SHP77 treated with DMSO at 0.1 percent for 48 hours (cell line): ENCODE data around the gene MCF2L.

Experiments
- DNase-seq: peaks from one replicate; lab custom pipeline; 2025; lab: John Stamatoyannopoulos, UW

MCF2L gene

DNA sequence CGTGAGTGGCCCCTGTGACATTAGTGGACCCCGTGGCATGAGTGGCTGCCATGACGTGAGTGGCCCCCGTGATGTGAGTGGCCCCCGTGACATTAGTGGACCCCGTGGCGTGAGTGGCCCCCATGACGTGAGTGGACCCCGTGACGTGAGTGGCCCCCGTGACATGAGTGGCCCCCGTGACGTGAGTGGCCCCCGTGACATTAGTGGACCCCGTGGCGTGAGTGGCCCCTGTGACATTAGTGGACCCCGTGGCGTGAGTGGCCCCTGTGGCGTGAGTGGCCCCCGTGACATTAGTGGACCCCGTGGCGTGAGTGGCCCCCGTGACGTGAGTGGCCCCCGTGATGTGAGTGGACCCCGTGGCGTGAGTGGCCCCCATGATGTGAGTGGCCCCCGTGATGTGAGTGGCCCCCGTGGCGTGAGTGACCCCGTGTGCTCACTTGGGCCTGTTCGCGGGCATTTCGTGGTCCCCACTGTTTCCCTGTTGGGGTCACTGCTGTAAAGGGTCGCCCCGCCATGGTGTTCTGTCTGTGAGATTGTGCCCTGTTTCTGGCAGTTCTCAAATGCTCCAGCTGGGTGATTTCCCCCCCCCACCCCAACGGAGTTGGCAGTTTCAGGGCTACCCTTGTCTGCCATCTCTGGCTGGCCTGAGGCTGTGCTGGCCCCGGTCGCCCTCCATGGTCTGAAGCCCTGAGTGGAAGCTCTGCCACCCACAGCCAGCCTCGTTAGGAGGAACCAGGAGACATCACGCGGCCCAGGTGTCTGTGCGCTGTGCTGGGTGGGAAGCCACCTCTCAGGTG lies 64.2 kb downstream of the MCF2L start:
- no peak for DNase-seq

DNA sequence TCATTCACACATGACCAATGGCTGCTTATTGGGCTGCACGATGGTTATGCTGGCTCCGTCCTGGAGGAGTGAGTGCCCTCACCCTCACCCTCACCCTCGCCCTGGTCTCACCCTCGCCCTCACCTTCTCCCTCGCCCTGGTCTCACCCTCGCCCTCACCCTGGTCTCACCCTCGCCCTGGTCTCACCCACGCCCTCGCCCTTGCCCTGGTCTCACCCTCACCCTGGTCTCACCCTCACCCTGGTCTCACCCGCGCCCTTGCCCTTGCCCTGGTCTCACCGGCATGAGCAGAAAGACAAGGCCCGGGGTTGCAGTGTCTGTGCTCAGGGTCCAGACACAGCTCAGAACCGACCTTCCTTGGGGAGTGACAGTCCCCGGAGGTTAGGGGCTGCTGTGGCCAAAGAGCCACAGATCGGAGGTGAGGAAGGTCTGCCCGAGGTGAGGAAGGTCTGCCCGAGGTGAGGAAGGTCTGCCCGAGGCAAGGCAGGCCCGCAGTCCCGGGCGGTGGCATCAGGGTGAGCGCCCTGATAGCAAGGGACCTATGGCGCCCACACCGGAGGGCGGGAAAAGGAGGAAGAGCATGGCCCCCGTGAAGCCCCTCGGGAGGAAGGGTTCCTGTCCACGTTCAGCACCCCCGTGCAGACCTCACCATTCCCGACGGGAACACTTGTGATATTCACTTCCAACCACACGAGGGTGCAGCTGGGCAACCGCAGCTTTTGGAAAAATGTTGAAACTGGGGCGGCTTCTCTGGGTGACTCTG lies 65.6 kb downstream of the MCF2L start:
- DNase-seq, result no peak

DNA sequence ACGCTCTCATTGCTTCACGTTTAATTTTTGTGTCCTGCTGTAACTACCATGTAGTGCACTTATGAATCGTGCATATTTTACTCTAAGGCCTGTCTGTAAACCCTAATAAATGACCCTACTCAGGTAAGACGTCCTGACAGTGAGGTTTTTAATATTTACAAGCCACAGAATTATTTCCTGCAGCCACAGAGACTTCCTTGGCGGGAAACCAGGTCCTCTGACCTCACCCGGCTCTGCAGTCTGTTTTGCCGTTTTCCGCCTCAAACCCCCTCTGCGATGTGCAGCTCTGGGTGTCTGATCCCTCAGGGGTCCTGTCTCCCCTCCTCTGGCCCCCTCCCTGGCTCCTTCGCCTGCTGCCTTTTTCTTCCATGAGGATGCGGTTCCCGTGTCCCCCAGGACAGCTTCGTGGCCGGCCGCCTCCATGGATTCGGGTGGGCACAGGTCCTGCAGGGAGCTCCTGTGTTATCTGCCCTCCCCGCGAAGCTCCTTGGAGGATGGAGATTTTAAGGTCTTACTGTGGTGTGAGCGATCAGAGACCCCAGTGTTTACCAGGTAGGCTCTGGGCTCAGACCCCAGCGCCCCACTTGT lies 66.3 kb downstream of the MCF2L start:
- no peak for DNase-seq

DNA sequence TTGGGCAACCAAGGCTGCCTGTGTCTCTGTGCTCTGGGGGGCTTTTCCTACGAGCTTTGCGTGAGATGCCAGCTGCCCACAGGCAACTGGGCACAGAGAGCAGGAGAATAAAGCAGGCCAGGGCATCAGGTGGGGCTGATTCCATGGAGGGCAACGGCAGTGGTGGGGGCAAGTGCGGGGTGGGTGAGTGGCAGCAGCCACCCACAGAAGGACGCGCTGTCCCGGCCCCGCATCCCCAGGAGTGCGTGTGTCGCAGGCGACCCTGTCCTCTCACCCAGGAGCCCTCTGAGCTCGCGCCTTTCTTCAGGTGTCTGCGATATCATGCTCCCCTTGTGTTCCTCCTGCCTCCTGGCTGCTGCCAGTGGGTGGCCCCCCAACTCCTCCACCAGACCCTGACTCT lies 67.4 kb downstream of the MCF2L start:
- no peak for DNase-seq

DNA sequence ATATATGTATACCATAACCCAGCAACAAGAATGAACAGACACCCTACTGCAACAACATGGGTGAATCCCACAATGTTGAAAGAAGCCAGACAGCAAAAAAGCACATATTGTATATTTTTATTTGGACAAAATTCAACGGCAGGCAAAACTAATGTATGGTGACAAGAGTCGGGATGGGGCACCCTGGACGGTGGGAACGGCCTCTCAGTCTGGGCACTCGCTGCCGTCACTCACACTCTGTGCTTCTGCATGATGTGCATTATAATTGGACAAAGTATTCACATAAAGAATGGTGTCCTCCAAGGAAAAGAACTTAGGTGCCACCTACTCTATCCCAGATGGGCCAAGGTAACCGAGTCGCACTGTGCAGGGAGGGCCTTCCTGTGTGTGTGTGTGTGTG lies 71.0 kb downstream of the MCF2L start:
- DNase-seq, result no peak

DNA sequence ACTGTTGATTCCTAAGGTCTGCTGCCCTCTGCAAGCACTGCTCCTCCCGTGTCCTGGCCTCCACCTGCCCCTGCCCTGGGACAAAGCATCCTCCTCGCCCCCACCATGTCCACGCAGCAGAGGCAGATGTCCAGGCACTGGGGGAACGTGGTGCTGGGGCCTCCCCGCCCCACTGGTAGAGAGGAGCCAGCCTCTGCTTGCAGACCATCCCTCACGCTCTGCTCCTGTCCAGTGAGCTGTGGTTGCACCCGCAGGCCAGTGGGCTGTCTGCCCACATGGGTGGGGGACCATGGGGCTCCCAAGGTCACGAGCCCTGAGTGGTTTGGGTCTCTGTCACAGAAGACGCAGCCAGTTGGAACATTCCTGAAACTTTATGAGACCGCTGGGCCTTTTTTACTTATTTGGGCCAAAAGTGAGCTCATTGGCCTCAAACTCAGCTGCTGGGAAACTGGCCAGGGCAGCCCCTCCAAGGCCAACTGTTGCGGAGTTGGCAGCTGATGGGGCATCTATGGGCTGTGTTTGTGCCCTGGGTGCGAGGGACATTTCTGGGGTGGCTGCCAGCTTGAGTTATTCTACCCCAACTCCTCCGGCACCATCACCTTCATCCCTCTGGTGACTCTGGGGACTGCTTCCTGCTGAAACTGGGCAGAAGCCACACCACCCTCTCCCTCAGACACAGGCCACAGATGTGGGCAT lies 71.7 kb downstream of the MCF2L start:
- no peak for DNase-seq

DNA sequence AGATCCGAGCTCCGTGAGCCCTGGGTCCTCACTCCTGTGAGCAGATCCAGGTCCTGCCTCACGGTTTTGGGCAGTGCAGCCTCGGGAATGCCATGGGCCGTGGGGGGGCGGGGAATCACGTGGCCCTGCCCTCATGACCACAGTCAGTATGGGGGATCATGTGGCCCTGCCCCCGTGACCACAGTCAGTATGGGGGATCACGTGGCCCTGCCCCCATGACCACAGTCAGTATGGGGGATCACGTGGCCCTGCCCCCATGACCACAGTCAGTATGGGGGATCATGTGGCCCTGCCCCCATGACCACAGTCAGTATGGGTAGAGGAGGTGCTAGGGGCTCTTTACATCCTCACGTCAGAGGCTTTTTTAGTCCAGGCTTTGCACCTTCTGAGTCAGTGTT lies 72.3 kb downstream of the MCF2L start:
- DNase-seq, result no peak

DNA sequence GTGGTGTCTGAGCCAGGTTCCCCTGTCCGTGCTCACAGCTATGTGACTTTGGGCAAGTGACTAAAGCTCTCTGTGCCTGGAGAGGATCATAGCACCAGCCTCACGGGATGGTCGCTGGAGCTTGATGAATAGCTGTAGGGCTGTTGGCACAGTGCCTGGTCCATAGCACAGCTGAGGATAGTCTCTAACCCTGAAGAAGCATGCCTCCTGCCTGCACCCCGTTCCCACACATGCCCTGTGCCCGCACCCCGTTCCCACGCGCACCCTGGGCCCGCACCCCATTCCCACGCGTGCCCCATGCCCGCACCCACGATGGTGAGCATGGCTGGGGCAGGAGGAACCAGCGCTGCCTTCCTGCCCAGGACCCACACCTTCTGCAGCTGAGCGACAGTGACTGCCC lies 72.9 kb downstream of the MCF2L start:
- DNase-seq, result no peak

DNA sequence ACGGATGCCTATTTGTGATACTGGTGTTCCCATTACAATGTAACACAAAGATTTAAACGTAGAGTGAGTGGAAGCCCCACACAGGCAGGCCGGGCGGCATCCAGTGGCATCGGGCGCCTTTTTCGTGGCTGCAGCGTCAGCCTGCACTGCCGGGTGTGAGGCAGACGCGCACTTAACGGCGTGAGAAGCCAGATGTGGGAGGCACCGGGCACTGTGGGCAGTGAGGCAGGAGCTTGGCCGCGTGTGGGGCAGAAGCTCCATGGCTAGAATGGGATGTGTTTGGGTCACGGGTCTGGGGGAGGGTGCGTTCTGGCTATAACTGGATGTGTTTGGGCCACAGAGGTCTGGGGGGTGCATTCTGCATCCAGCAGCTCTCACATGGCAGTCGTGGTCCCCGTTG lies 73.4 kb downstream of the MCF2L start:
- DNase-seq, result no peak

DNA sequence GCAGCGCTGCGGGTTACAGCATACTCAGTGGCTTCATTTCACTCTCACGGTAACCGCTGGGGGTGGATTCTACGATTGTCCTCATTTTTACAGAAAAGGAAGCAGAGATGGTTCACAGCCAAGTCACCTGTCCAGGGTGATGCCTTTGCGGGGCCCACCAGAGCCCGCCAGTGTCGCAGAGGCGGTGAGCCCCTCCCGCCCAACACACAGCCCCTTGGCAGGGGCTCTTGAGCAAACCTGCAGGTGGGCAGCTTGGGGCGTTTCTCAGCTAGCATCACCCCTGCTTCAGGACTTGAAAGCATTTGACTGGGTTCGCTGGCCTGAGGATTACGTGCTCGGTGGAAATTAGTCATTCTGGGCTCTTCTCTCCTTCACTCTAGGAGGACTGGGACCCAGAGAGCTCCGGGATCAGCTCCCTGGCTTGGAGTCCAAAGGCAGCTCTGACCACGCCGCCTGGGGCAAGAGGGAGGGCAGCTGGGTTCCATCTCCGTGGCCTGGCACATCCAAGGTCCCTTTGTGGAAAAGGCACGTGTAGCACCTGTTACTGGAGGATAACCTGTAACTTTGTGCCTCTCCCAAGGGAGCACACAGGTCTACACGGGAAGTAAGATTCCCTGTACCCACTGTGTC lies 74.1 kb downstream of the MCF2L start:
- no peak for DNase-seq

DNA sequence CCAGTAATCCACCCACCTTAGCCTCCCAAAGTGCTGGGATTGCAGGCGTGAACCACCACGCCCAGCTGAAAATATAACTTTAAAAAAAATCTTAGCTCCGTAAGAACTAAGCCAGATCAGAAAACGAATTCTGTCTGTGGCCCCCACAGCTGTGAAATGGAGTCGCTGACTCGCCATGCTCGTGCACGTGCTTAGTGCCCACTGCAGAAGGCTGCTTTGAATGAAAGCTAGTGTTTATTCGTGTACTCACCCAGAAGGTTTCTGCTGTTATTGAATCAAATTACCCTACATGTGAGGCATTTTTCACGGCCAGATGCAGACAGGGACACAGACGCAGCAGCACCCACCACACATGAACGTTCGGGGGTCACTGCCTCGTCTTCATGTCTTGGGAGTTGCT lies 74.9 kb downstream of the MCF2L start:
- DNase-seq, result no peak

DNA sequence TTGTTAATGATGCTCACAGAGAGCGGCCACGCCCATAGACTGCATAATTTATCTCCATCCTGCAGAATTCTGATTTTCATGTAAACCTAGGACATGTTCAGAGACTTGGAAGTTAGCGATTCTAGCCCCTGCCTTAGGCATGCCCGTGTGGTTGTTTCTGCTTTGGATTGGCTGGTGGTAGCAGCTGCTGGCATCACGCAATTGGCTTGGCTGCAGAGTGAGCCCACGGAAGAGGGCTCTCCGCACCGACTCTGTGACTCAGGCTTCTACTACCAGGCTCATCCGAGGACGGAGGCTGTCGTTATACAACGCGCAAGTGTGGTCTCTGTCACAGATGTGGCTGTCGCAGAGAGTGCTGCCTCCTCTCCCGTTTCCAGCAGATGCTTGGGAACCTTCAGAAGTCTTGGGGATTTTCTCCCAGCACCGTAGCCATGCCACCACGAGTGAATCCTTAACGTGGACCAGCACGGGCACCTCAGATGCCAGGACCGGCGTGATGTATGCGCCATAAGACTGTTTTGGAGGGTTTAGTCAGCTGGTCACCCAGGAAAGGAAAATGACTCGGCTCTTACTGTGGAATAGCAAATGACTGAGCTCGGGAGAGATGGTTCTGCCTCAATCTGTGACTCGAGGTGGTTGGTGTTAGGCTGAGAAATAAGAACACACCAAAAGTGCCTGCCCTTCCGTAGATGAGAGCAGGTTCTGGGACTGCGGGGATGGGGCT lies 75.5 kb downstream of the MCF2L start:
- no peak for DNase-seq

DNA sequence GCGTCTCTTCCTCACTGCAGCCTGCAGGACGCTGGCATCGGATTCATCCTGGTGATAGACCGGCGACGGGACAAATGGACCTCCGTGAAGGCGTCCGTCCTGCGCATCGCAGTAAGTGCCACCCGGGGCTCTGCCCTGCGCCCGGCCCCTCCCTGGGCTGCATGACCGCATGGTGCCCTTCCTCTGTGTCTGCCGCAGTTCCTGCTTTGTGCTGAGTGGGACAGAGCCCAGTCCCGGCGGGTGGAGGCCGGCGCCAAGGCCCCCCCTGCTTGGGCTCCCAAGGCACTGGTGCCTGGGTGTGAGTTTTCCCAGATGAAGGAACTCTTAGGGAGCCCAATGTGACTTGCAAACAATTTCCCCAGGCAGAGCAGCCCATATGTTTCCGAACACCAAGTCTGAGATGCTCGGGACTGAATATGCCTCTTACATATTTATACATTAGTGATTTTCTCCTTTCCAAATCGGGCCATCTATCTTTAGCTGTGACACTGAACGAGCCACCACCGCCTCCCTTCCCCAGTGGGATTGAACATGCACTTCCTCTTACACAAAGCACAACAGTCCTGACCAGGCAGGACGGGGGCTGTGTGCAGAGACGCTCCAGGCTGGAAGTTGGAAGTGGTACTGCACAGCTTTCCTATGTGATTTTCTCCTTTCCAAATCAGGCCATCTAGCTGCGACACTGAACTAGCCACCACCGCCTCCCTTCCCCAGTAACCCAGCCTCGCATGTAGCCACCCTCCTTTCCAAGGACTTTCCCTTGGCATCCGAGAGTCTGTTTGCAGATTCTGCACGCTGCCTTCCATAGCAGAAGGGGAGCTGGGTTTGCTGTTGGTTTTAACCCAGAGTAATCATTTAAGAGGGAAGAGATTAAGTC lies 76.5 kb downstream of the MCF2L start:
- no peak for DNase-seq

DNA sequence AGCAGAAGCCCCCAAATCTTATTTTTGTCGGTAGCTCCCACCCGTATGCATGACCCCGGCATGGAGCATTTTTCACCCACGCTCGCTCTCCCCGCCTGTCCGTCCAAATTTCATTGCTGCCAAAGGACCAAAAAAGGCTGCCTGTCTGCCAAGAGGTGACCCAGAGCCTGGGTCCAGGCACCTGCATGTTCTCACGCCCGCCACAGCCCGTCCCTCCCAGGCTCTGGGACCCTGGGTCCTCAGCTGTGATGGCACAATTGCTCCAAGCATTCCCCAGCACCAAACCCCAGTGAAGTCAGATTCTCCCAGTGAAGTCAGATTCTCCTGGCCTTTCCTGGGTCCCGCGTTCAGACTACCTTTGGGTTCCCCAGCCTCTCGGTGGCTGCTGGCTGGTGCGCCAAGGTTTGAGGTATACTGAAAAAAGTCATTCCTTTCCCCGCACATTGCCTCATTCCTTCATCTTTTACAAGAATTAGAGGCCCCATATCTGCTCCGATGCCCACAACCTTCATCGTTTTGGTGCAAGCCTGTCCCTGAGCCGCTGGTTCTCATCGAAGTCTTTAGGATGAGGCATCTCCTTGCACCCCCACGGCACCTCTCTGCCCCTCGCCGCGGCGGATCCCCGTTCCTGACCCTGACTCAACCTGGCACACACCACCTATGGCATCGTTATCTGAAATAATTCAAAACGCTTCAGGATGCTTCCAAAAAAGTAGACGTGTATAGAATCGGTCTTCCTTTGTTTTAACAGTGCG lies 77.3 kb downstream of the MCF2L start:
- no peak for DNase-seq

DNA sequence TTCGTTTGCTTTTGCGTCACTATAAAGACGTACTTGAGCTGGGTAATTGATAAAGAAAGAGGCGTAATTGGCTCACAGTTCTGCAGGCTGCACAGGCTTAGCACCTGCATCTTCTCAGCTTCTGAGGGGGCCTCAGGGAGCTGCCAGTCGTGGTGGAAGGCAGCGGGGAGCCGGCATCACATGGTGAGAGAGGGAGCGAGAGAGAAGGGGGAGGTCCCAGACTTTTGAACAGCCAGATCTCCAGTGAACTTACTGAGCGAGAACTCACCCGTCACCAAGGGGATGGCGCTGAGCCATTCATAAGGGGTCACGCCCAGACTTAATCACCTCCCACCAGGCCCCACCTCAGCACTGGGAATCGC lies 77.8 kb downstream of the MCF2L start:
- DNase-seq, result no peak

DNA sequence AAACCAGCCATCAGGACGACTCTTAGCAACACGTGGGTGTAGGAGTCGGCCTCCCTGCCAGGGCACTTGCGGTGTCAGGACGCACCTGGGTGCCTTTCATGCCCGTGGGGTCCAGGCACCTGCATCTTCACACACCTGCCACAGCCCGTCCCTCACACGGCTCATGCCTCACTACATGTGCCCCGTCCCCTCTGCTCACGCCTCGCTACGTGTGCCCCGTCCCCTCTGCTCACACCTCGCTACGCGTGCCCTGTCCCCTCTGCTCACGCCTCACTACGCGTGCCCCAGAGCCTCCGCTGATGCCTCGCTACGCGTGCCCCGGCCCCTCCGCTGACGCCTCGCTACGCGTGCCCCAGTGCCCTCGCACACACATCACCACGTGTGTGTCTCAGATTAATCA lies 78.6 kb downstream of the MCF2L start:
- DNase-seq, result no peak

DNA sequence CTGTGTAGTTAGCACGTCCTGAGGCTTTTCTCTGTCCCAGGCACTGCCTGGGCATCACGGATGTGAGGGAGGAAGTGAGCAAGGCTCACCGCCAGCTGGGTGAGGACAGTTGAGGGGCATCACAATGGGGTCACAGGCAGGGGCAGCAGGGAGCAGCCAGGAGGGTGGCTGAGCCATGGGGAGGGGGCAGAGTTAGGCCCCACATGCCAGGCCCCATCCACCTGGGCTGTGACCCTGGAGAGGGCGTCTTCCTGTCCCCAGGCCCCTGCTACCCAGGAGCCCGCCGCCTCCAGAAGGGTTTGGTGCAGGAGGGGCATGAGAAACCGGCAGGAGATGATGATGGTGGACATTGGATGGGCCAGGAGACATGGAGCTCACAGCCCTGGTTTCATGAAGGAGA lies 79.8 kb downstream of the MCF2L start:
- no peak for DNase-seq

DNA sequence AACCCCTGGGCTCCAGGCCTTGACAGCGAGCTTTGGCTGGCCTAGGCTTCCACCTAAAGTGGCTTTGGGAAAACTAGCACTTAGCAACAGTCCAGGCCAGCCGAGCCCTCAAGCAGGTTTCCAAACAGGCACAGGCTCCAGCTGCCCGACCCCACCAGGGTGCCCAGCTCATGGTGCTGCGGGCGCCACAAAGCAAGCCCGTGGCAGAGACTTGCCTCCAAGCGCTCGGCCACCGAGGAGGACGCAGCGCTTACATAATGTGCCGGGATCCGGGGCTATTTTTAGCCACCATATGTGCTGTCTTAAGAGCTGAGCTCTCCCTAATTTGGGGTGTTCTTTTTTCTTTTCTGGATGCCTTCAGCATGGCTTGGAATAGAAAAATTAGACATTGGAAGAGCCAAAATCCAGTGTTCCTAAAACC lies 80.5 kb downstream of the MCF2L start:
- no peak for DNase-seq

DNA sequence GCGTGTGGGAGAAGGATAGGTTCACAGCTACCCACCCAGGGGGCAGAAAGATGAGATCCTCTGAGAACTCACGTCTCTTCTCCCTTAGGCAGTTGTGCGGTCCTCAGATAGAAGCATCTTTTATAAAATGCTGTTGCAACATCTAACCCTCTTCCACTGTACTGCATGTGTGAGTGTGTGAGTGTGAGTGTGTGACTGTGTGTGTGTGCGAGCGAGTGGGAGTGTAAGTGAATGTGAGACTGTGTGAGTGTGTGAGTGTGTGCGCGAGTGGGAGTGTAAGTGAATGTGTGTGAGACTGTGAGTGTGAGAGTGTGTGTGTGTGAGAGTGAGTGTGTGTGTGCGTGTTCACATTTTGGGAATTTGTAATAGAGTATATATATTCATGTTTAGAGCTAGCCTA lies 81.0 kb downstream of the MCF2L start:
- no peak for DNase-seq
